ENCODE measurements around the gene SEMA3G. TPM values are rescaled to one million over a fixed set of nuclear protein-coding genes. Genes with fewer than 3 reads are reported as not detected.

Gene SEMA3G
- total RNA-seq, 2 experiments from 2014 or later, result not detected

- Mint-ChIP-seq H3K27ac (no peak overlapping the region), H3K4me3 (no peak overlapping the region), H3K9me3 (no peaks in the 10 kb centered on the region), H3K27me3 (no peaks in the 10 kb centered on the region), H3K4me1 (ENCODE audit: low read depth) (peaks cover 29% of the 10 kb centered on the region), H3K36me3 (ENCODE audit: low read depth) (peaks cover 3% of the 10 kb centered on the region)
- TF ChIP-seq, protein P1, sequence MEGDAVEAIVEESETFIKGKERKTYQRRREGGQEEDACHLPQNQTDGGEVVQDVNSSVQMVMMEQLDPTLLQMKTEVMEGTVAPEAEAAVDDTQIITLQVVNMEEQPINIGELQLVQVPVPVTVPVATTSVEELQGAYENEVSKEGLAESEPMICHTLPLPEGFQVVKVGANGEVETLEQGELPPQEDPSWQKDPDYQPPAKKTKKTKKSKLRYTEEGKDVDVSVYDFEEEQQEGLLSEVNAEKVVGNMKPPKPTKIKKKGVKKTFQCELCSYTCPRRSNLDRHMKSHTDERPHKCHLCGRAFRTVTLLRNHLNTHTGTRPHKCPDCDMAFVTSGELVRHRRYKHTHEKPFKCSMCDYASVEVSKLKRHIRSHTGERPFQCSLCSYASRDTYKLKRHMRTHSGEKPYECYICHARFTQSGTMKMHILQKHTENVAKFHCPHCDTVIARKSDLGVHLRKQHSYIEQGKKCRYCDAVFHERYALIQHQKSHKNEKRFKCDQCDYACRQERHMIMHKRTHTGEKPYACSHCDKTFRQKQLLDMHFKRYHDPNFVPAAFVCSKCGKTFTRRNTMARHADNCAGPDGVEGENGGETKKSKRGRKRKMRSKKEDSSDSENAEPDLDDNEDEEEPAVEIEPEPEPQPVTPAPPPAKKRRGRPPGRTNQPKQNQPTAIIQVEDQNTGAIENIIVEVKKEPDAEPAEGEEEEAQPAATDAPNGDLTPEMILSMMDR (IDR thresholded peaks at IDR 0.05), result no peak
- ATAC-seq (no peak), DNase-seq (no peak)
- ChIA-PET CTCF (interaction anchor here (0.6 to 3.9 kb wide), 5 partner anchors 21 to 199 kb away, joined by 3 to 24 read pairs (median 5); no protein-coding TSS in a partner anchor), POLR2A (interaction anchor here (1.2 kb wide), 1 partner anchor 20 kb away, joined by 3 read pairs; no protein-coding TSS in a partner anchor)
- intact Hi-C loops (cut with micrococcal nuclease), result no loop called here
These were observed 7.2 kb upstream of the SEMA3G start for GRCh38 chr3:52452126-52452525.

DNA sequence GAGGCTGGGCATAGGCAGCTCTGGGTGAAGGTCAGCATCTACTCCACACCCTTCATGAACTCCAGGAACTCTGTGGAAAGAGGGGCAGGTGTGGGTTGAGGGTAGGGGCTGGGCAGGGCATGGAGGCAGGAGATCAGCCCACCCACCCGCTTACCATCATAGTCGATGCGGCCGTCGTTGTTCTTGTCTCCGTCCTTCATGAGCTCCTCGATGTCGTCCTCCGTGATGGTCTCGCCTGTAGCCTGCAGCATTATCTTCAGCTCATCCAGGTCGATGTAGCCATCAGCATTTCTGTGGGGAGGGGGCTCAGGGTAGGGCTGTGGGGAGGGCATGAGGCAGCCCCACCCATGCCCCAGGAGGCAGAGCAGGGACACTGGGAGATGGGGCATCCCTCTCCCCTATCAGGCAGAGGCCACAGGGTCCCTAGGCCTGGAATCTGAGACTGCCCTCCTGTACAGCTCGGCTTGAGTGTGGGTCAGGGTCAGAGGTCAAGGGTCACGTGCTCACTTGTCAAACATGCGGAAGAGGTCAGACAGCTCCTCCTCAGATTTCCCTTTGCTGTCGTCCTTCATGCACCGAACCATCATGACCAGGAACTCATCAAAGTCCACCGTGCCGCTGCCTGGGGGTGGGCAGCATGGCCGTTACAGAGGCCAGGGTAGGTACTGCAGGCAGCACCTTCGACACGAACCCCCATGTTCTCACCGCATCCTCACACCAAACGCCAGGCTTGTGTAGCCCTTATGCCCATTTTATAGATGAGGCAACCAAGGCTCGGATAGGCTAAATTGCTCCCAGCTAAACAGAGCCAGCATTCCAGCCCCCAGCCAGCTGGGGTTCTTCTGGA lies 6.6 kb upstream of the SEMA3G start:
- H3K4me1 Mint-ChIP-seq (ENCODE audit: low read depth), result peaks cover 23% of the 10 kb centered on the region
- H3K27me3 Mint-ChIP-seq, result no peaks in the 10 kb centered on the region
- ChIA-PET POLR2A (interaction anchor here (1.2 kb wide), 2 partner anchors 21 to 134 kb away, joined by 3 read pairs; no protein-coding TSS in a partner anchor), CTCF (interaction anchor here (0.6 to 3.9 kb wide), 5 partner anchors 21 to 200 kb away, joined by 3 to 24 read pairs (median 5); no protein-coding TSS in a partner anchor)
- no peaks in the 10 kb centered on the region for H3K9me3 Mint-ChIP-seq
- DNase-seq (no peak), ATAC-seq (no peak)
- H3K27ac Mint-ChIP-seq, result no peak overlapping the region
- H3K4me3 Mint-ChIP-seq, result no peak overlapping the region
- TF ChIP-seq, protein P1 (IDR thresholded peaks at IDR 0.05), result no peak
- peaks cover 1% of the 10 kb centered on the region for H3K36me3 Mint-ChIP-seq (ENCODE audit: low read depth)
- intact Hi-C loops (cut with micrococcal nuclease), result no loop called here

GRCh38 chr3:52450489-52451236 lies 5.8 kb upstream of the SEMA3G start:
- Mint-ChIP-seq H3K27me3 (no peaks in the 10 kb centered on the region), H3K4me3 (no peak overlapping the region), H3K9me3 (no peaks in the 10 kb centered on the region), H3K27ac (no peak overlapping the region), H3K36me3 (ENCODE audit: low read depth) (peaks cover 1% of the 10 kb centered on the region), H3K4me1 (ENCODE audit: low read depth) (peaks cover 19% of the 10 kb centered on the region)
- CTCF ChIA-PET, result interaction anchor here (3.8 to 6.8 kb wide), 3 partner anchors 21 to 111 kb away, joined by 24 to 111 read pairs (median 30); no protein-coding TSS in a partner anchor
- TF ChIP-seq, protein P1 (IDR thresholded peaks at IDR 0.05), result no peak
- intact Hi-C loops (cut with micrococcal nuclease), result no loop called here
- POLR2A ChIA-PET, result interaction anchor here (1.2 kb wide), 1 partner anchor 133 kb away, joined by 3 read pairs; no protein-coding TSS in a partner anchor
- ATAC-seq (no peak), DNase-seq (no peak)

DNA sequence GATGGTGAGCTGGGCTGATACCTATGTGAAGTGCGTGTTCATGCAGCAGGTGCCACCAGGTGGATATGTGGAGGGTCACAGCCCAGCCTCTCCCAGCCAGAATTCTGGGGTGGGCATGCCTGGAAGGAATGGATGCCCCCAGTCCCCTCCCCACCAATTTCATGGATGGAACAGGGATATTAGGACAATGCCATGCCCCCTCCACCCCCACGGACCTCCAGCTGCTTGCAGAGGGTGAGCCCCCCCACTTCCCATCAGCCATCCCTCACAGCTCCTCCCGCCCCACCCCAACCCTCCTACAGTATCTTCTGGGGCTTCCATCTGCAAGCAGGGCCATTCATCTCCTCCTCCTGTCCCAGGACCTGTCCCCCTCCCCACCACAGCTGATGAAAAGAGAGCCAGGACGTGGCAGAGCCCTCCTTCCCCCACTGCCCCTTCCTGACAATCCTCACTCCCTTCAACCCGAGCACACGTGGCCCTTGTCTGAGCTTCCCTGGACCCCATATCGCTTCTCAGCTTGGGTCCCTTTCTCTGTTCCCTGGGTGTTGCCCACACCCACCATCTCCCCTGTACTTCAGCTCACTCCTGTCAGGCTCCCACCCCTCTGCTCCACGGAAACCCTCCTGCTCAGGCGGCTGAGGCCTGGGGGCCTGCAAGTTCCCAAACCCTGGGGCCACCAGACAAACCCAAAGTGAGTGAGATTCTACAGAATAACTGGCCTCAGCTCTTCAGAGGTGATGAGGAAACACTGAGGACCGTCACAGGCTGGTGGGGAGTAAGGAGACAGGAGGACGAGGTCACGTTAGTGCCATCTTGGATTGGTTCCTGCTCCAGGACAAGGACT lies 2.8 kb upstream of the SEMA3G start:
- CTCF ChIA-PET, result interaction anchor here (0.7 to 6.8 kb wide), 17 partner anchors 9 to 228 kb away, joined by 3 to 111 read pairs (median 4); partner anchors contain the start of genes NISCH, TNNC1 and WDR82
- Mint-ChIP-seq H3K27ac (no peak overlapping the region), H3K36me3 (ENCODE audit: low read depth) (no peaks in the 10 kb centered on the region), H3K27me3 (no peaks in the 10 kb centered on the region), H3K4me1 (ENCODE audit: low read depth) (peaks cover 4% of the 10 kb centered on the region), H3K9me3 (no peaks in the 10 kb centered on the region), H3K4me3 (no peak overlapping the region)
- DNase-seq, result no peak
- ATAC-seq, result no peak
- POLR2A ChIA-PET, result interaction anchor here (0.8 to 1.5 kb wide), 5 partner anchors 8 to 41 kb away, joined by 3 to 7 read pairs (median 3); no protein-coding TSS in a partner anchor
- TF ChIP-seq, protein P1 (IDR thresholded peaks at IDR 0.05), result no peak
- intact Hi-C loops (cut with micrococcal nuclease), result loop anchor here (2.0 to 5.0 kb wide), 2 partner anchors 19 to 155 kb away; no protein-coding TSS in a partner anchor

All from activated CD8-positive, alpha-beta T cell treated with anti-CD3 and anti-CD28 coated beads for 36 hours (primary cell).